Measurements from ENCODE around the gene FTL.
A peak's percentile ranks its signal among the peaks of the same experiment; 100 is the strongest.

Gene FTL

DNA sequence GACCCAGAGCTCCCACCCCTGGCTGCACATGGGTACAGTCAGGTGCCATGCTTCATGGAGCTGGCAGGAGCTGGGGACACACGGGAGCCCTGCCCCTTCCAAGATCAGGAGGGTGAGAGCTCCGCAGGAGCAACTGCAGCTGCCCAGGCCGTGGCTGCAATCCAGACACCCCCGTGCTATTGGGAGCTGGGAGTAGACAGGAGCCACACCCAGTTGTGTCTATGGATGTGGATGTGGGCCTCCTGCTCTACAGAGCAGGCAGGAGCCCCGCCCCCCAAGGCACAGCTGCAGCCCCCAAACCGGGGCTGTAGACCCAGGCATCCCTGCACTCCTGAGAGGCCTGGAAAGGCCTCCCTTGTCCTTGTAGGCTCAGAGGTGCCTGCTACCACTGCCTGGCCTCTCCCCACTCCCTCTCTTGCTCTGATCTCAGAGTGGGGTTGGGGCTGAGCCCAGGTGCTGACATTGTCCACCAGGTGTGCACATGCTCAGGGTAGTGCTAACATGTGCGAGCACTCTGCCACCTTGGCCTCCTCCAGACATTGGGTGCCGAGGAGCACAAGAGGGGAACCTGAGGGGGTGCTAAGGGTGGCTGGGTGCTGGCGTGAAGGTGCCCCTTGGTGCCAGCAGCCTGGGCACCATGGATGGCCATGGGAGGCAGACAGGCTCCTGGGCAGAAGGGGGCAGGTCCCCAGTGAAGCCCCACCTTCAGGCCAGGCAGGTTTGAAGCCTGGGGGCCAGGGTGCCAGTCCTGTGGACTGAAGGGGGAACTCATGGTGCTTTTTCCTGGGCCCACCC, 18.4 kb upstream of the FTL start:
- no peak for DNase-seq

DNA sequence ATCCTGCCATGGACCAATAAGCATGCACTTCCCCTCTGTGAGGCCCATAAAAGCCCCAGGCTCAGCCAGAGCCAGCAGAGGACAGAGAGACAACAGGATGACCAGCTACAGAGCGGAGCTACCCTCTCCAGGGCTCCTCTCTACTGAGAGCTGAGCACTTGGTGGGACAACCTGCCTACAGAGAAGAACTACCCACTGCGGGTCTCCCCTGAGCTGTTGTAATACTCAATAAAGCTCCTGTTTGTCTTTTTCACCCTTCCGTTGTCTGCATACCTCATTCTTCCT, 17.9 kb upstream of the FTL start:
- DNase-seq = no peak

DNA sequence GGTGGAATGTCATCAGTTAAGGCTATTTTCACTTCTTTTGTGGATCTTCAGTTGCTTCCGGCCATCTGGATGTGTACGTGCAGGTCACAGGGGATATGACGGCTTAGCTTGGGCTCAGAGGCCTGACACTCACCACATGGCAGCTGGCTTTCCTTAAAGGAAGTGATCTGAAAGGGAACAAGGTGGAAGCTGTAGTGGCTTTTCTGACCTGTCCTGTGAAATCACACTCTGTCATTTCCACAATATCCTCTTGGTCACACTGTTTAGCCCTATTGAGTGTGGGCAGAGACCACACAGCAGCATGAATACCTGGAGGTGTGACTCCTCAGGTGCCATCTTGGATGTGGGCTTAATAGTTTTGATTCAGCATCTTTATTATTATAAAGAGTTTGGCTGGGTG, 14.9 kb upstream of the FTL start:
- DNase-seq = no peak

DNA sequence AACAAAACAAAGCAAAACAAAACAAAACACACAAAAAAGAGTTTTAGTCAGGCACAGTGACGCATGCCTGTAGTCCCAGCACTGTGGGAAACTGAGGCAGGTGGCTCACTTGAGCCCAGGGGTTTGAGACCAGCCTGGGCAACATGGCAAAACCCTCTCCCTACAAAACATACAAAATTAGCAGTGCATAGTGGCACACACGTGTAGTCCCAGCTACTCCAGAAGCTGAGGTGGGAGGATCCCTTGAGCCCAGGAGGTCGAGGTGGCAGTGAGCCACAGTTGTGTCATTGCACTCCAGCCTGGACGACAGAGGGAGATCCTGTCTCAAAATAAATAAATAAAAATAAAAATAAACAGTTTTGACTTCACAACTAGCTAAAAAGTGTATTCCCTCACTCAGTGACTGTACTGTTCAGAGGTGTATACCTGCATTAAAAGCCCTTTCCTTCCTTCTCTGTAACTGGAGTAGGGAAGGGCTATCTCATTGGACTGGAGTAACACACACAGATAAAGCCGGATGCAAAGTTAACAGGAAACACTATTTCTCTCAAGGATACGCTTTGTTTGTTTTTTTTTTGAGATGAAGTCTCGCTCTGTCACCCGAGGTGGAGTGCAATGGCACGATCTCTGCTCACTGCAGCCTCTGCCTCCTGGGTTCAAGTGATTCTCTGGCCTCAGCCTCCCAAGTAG, 14.1 kb upstream of the FTL start:
- peak; percentile 68 for DNase-seq

DNA sequence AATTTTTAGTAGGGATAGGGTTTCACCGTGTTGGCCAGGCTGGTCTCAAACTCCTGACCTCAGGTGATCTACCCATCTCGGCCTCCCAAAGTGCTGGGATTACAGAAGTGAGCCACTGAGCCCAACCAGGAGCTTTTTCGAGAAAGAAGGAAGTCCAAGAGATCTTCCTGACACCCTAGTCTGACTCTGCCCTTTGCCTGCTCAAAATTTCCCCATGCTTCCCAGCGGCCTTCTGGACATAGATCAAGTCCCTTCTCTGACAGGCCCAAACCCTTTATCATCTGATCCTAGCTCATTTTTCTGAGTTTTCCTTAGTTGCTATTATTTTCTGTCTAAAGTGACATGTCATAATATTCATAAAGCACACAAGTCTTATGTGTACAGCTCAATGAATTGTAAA, 12.0 kb upstream of the FTL start:
- no peak for DNase-seq

DNA sequence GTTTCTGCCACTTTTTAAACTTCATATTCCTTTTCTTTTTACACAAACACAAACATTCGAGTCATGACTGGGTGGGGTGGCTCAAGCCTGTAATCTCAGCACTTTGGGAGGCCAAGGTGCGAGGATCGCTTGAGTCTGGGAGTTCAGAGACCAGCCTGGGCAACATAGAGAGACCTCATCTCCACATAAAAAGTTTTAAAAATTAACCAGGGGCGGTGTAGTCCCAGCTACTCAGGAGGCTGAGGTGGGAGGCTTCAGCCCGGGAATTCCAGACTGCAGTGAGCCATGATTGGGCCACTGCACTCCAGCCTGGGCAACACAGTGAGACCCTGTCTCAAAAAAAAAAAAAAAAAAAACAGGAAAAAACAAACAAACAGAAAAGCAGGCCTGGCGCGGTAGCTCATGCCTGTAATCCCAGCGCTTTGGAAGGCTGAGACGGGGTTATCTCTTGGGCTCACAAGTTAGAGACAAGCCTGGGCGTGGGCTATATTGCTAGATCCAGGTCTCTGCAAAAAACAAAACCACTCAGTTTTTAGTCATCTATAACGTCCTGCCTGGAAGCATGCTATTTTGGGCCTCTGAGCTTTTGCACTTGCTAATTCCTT, 11.0 kb upstream of the FTL start:
- no peak for DNase-seq

DNA sequence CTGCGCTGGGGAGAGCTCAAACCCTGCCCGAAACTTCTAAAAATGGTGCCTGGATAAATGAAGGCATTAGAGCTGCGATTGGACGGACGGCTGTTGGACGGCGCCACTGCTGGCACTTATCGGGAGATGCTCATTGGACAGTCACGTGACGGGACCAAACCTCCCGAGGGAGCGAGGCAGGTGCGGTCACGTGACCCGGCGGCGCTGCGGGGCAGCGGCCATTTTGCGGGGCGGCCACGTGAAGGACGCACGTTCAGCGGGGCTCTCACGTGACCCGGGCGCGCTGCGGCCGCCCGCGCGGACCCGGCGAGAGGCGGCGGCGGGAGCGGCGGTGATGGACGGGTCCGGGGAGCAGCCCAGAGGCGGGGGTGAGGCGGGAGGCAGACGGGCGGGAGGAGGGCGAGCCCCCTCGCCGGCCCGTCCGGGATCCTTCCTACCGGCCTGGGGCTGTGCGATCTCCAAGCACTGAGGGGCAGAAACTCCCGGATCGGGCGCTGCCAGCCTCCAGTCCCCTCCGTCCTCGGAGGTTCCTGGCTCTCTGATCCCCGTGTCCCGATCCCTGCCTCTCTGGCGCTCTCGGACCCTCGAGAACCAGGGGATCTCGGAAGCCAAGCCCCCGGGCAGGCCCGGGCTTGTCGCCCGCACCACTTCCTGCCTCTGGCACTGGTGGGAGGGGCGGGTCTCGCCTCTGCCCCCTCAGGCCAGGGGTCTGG, 10.4 kb upstream of the FTL start, which contains the start of gene BAX:
Gene BAX, plus strand, starts transcription at position 281 of the 713 bp plus-strand sequence. Its CDS starts 54 bp downstream, at position 335.
- peak; percentile 99 for DNase-seq

DNA sequence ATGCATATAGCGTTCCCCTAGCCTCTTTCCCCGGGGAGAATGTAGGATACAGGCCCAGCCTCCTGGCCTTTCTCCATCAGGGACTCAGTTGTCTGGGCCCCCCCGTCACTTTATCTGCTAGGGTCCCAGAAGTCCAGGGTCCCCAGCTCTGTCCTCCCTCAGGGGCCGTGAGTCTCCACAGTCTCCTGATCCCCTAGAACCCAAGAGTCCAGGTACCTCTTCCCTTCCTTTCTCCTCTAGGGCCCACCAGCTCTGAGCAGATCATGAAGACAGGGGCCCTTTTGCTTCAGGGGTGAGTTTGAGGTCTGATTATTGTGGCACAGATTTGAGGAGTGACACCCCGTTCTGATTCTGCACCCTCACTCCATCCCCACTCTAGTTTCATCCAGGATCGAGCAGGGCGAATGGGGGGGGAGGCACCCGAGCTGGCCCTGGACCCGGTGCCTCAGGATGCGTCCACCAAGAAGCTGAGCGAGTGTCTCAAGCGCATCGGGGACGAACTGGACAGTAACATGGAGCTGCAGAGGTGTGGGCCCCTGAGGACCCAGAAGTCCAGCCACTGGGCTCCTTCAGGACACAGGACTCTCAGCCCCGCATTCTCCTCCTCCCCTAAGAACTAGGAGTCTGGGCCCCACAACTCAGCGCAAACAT, 9.7 kb upstream of the FTL start:
- DNase-seq = no peak

DNA sequence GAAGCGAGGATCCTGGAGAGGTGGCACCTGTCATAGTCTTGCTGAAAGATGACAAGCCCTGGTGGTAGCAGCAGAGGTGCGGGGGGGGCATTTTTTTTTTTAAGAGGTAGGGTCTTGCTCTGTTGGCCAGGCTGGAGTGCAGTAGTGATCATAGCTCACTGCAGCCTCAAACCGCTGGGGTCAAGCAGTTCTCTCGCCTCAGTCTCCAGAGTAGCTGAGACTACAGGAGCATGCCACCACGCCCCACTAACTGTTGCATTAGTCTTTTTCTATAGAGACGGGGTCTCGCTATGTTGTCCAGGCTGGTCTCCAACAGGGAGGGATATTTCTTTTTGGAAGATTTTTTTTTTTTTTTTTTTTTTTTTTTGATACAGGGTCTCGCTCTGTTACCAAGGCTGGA, 7.1 kb upstream of the FTL start:
- no peak for DNase-seq

DNA sequence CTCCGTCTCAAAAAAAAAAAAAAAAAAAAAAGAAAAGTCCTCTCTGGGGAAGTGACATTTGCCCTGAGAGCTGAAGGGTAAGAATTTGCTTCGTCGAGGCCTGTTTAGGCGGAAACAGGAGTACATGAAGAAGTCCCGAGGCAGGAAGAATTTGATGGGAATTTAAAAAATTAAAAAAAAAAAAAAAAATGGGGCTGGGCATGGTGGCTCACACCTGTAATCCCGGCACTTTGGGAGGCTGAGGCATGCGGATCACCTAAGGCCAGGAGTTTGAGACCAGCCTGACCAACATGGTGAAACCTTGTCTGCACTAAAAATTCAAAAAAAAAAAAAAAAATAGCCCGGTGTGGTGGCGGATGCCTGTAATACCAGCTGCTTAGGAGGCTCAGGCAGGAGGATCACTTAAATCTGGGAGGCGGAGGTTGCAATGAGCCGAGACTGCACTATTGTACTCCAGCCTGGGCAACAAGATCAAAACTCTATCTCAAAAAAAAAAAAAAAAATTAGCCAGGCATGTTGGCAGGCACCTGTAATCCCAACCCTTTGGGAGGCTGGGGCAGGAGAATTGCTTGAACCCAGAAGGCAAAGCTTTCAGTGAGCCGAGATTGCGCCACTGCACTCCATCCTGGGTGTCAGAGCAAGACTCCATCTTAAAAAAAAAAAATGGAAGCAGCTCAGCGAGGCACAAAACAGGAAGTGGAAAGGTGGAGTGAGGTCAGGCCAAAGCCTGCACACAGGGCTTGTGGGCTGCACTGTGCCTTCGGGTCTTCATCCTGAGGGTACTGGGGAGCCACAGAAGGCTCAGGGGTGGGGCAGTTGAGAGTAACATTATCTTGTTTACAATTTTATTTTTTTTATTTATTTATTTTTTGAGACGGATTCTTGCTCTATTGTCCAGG, 5.5 kb upstream of the FTL start:
- peak; percentile 49 for DNase-seq

DNA sequence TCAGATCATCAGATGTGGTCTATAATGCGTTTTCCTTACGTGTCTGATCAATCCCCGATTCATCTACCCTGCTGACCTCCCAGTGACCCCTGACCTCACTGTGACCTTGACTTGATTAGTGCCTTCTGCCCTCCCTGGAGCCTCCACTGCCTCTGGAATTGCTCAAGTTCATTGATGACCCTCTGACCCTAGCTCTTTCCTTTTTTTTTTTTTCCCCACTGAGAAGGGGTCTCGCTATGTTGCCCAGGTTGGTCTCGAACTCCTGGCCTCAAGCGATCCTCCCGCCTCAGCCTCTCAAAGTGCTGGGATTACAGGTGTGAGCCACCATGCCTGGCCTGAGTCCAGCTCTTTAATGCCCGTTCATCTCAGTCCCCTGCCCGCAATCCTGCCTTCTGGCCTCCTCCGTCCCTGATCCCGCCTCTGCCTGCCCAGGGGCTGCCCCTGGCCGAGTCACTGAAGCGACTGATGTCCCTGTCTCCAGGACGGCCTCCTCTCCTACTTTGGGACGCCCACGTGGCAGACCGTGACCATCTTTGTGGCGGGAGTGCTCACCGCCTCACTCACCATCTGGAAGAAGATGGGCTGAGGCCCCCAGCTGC, 4.0 kb upstream of the FTL start:
- DNase-seq = peak; percentile 31

DNA sequence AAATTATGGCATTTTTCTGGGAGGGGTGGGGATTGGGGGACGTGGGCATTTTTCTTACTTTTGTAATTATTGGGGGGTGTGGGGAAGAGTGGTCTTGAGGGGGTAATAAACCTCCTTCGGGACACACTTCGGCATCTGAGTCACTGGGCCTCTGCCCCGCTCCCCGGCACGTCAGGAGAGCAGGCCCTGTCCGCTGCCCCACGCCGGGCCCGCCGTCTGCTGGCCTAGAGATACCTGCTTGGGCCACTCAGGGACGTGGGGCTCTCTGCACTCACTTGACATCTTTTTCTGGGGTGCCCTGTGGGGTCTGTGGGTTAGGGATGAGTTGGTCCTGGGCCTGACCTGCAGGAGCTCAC, 3.5 kb upstream of the FTL start:
- no peak for DNase-seq

DNA sequence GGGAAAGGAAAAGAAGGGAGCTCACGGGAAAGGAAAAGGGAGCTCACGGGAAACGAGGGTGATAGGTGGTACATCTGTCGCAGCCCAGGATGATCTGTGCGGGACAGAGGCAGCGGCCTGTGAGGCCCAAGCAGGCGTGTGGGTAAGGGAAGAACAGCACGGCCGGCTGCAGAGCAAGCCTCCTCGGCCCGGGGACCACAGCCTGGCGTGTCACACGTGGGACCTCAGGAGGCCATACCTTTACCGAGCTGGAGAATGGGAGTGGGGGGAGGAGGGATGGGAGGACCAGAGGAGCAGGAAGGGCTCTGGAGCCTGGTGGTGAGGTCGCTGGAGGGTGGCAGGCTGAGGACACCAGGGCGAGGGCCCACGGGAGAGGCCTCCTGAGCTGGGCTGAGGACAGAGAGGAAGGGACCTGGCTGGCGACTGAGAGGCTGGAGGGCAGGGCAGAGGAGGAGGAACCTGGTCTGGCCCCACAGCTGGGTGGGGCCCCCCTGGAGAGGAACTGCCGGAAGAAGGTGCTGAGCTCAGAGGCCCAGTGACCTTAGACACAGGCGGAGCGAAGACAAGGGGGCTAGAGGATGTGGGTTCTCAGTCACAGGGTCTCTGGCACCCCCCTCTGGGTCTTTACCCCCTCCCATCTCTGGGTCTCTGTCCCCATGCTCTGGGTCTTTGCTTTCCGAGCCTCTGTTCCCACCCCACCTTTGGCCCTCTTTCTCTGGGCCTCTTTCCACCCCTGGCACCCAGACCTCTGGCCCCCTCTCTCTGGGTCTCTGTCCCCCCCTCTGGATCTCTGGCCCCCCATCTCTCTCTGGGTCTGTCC, 2.9 kb upstream of the FTL start:
- DNase-seq = peak; percentile 89

DNA sequence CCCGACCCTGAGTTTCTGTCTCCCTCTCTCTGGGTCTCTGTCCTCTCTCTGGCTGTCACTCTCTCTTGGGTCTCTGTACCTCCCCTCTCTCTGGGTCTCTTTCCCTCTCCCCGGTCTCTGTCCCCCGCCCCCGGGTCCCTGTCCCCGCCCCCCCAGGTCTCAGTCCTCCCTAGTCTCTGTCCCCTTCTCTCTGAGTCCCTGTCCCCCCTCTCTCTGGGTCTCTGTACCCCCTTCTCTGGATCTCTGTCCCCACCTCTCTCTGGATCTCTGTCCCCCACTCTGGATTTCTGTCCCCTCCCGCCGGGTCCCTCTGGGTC, 2.3 kb upstream of the FTL start:
- no peak for DNase-seq

DNA sequence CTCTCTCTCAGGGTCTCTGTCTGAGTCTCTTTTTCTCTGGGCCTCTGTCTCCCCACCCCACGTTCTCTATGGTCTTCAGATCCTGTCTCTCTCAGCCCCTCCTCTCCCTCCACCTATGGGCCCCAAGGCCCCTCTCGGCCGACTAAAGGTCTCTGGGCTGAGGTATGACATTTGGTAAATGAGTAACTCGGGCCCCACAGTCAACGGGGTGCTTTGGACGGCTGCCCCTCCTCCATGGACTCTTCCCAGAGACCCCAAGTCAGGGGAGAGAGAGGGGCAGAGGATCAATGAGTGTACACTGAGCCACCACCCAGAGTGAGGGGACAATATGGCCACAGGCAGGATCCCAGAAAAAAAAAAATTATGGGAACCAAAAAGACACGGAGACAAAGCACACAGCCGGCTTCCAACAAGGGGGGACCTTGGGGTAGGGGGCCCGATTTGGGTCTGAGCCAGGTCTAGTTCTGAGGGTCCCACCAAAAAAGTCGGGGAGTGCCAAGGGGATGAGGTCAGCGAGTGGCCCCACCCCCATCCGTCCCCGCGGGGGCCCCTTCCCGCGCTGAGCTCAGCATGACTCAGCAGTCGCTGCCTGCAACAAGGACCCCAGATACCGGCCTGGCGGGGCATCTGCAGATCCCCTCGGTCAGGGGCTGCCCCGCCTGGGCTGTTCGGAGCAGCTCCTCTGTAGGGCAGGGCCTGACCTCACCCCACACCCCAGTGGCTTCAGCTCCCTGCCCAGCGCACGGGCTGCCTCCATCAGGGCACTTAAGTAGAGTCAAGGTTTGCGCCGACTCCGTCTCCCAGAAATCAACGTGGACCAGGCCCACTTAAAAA, 1.5 kb upstream of the FTL start:
- DNase-seq = peak; percentile 80

DNA sequence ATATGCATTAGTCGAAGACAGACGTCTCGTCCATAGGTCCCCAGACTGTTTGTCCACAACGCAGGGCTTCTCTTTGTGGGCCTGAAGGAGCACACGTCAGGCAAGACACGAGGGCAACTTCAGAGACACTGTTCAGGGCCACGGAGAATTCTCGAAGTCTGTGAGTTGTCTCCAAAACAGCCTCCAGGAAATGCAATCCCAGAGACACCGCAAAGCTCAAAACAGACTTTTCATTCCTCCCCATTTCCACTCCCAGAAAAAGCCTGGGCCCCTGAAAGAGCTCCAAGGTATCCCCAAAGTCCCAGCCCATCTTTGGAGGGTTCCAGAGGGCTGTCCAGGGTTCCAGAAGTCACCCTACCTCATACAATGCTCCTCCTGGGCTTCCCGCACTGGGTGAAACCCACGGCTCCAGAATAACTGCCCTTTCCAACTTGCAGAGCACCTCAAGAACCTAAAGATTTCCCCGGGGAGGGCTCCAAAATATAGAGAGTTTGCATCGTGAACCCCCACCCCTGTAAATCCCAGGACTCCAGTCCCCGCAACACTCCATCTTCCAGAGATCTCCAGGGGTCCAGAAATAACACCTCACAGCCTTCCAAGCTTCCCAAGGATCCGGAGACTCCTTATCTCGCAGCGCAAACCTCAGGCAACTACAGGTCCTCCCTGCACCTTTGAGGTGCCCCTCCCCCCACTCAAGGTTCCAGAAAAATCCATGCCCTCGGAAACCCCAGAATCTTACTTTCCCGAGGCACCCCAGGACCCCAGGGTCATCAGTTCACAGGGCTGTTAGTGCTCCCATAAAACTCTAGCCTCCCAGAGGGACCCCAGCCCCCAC, 687 bp upstream of the FTL start:
- DNase-seq = peak; percentile 58

DNA sequence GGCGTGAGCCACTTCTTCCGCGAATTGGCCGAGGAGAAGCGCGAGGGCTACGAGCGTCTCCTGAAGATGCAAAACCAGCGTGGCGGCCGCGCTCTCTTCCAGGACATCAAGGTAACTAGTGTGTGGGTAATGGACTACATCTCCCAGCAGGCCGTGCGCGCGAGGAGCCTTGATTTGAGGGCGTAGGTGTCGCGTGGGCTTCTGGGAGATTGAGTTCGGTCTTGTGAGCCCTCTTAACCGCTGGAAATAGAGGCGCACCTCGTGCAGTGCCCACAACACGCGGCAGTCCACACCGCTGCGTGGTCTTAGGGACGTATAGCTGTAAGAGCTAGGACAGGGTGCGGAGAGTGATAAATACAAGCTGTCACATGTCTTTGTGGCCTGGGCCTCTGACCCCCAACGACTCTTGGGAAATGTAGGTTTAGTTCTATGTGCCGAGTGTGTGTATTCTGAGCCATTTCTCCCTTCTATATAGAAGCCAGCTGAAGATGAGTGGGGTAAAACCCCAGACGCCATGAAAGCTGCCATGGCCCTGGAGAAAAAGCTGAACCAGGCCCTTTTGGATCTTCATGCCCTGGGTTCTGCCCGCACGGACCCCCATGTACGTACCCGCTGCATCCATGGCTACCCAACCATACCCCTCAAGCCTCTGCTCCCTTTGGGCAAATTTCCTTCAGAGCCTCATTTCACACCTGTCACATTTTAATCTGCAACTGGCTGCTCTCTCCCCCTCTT, 864 bp downstream of the FTL start:
- peak; percentile 94 for DNase-seq

All from DMS53 (cell line).